GM19239 (cell line): Measurements from ENCODE around the gene SLAMF1.

Experiments used
- DNase-seq: peaks from one replicate; pipeline ENCODE4 v3.0.0; 2011; ENCODE audit warnings: low spot score; ENCODE audit not compliant: insufficient read length
- FAIRE-seq: peaks from 2 replicates; lab custom pipeline; 2011; peaks lifted over from hg19 to GRCh38; lab: Jason Lieb, UNC

Gene SLAMF1

DNA sequence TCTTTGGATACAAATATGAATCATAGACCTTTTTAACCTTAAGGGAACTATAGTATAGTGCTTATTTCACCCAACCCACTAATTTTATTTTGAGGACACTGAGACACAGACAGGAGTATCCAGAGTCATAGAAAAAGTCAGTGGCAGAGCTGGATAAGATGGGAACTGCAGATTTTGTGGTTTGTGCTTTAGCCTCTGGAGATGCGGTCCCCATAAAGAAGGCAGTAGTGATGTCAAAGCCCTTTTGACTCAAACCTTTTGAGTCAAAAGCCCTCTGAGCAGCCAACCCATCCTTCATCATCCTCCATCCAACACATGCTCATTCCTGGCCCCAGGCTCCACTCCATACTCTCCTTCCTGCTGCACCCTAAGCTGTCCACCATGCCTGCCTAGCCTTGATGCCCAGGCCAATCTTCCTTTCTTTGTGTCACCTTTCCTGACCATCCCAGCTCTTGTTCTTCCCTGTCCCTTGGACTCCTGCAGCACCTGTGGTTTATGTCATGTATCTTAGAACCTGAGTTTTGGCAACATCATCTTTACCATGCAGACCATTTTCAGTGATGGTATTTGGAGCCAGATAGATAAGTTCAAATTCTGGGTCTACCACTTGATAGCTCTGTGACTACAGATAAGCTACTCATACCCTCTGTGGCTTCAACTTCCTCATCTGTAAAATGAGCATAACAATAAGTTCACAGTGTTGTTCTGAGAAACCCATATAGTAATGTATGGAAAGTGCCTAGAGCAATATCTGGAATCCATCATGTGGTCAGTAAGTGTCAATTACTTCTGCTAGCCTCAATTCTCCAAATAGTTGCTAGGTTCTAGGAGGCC, 20.1 kb downstream of the SLAMF1 start:
- no peak for DNase-seq
- FAIRE-seq, result peak; percentile 96

DNA sequence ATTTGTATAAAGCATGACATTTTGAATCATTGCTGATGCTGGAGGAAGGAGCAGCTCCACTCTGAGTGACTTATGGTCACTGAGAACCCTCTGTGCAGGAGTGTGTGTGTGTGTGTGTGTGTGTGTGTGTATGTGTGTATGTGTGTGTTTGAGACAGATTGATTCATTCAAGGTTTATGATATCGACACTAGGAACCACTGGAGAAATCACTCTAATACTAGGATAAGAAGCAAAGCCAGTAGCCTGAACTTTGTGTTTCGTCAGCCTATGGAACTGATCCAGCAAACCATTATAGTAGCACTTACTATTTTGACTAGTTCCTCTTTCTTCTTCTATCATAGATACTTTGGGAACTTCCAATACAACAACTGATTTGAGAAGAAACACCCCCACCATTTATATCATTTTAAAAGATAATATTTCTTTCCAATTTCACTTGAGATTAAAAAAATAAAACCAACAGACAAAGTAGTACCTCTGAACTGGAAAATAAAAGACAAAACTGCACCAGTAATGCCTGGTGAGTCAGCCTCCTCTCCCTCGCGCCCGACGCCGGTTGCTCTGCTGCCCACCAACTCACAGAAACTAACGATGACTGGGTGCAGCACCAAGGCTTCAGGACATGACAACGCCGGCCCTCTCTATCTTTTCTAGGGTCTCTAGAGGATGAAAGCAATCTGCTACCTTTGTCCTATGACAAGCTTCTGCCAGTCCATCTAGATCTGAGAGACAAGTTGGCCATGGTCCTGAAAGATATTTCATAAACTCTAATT, 20.9 kb downstream of the SLAMF1 start:
- FAIRE-seq (peak; percentile 82), DNase-seq (no peak)

DNA sequence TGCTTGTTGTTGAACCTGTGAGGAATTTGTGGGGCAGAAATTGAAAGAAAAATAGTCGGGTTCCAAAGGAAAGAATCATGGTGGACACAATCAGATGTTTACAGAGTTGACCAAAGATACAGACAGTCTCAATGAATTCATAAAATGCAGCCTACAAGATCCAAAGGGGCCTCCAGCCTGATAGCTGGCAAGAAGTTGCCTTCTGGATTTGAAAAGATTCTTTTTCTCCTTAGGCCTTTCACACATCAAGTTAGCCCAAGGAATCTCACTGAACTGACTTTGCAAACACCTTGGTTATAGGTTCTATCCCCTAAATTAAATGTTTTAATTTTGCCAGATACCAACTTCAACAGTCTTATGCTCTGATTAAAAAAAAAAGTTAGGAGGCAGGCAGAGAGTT, 21.5 kb downstream of the SLAMF1 start:
- DNase-seq (no peak), FAIRE-seq (no peak)

DNA sequence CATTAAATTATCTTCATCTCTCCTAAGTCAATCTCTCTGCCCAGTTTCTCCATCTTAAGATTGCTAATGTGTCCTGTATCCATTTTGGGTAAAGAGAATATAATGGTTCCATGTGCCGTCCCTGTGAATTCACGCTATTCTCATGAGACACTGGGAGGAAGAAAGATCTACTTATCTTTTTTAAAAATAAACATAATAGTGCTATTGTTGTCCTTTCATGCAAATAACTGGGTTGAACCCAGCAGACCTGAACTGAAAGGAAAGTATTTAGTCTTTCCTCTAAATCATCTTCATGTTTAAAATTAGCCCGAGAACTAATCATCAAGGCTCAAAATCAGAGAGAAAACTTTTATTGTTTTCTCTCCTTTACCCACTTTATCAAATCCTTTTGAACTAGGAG, 22.4 kb downstream of the SLAMF1 start:
- FAIRE-seq, result peak; percentile 99
- no peak for DNase-seq

DNA sequence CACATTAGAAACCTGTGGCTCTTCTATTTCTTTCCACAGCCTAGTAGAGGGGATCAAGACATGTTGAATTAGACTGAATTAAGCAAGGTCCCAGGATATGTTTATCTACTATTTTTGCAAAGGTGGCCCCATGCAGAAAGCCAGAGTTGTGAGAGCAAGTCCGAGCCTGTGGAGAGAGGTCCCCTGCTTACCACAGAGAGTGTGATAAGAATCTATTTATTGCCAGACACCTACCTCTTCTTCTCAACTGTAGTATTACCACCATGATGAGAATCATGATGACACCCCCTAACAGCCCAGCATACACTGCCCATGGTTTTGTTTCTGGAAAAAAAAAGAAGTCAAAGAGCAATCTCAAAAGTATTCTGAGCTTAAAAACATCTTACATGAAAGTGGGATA, 23.0 kb downstream of the SLAMF1 start:
- no peak for FAIRE-seq
- DNase-seq, result no peak

DNA sequence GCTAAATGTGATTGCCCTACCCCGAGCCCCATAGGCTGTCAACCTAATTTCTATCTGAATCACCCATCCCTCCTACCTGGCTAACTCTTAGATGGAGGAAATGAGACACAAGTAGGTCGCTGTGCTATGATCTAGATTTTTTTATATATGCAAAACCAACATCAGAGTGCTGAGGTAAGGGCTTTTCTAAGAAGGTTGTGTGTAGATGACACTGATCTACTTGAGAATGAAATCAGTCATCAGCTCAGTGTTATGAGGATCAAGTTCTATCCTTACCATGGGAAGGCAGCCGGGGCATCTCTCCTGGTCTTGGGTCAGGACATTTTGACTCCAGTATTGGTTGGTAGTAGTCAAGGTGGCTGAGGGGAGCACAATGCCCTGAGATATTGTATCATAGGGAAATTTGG, 23.6 kb downstream of the SLAMF1 start:
- no peak for DNase-seq
- FAIRE-seq, result peak; percentile 91

DNA sequence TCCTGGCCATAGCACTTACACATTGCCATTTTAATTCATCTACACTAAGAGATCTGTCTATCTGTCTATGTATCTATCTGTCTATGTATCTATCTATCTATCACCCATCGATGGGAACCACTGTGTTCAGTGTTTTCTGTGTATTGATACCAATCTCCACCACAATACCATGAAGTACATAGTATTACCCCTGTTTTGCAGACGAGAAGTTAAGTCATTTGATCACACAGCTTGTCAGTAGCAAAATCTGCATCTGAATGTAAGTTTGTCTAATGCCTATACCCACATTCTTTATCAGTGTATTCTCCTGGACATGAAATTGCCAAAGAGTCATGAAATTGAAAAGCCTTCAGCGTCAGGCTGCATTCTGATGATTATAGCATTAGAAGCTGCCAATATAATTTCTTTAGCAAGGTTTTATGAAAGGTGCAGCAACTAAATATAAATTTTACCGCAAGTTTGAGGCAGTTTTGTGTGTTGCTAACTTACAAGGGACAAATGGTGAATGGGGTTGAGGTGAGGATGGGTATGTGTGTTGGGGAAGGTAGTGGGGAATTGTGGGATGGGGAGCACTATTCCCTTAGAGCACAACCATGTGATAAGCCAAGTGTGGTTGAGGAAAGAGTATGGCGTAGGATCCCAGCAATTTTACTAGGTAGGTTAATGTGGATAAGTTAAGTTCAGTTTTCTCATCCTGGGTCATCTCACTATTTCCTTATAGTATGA, 24.2 kb downstream of the SLAMF1 start:
- FAIRE-seq (no peak), DNase-seq (no peak)

DNA sequence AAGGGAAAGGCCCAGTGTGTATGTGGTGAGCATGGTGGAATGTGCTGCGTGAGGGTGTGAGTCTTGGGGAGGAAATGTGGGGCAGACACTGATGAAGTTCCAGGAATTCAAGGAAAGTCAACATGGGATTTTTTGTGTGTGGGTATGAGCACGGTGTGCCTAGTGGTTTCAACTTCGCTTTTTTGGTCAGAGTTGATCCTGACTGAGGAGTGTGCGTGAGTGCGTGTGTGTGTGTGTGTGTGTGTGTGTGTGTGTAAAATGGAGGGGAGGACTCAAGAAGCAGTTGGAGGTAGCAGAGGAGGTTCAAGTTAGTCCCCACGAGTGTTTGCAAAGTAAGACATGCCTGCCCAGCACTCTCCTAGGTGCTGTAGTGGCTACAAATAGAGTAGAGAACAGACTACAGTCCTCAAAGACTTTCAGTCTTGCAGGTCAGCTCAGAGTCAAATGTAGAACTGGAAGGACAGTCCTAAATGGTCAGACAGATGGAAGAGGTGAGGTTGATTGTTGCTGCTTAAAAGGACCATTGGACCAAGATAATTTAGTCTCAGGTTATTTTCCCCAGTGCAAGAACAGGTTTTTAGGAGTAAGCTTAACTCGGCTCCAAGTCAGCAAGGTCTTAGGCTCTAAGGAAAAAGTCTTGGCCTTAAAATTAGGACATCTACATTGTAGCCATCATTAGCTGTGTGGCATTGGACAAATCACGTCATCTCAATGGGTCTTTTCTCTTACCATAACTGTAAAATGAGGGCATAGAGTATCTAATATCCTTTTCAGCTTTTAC, 25.0 kb downstream of the SLAMF1 start:
- FAIRE-seq, result peak; percentile 94
- no peak for DNase-seq

DNA sequence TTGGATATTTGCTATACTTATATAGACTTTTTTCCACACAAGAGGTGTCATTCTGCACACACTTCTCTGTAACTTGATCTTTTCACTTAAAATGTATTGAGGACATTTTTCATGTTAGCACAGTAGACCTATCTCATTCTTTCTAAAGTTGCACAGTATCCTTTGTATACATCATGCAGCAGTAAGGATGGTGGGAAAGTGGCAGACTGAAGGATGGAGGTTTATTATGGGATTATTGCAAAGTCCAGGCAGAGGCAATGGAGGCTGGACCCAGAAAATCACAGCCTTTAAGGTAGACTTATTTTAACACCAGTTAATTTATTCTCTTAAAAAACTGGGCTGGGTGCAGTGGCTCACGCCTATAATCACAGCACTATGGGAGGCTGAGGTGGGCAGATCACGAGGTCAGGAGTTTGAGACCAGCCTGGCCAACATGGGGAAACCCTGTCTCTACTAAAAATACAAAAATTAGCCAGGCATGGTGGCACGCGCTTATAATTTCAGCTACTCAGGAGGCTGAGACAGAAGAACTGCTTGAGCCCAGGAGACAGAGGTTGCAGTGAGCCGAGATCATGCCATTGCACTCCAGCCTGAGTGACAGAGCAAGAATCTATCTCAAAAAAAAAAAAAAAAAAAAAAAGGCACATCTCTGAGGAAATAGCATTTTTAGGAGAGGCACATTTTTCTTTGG, 25.8 kb downstream of the SLAMF1 start:
- FAIRE-seq (peak; percentile 63), DNase-seq (no peak)

DNA sequence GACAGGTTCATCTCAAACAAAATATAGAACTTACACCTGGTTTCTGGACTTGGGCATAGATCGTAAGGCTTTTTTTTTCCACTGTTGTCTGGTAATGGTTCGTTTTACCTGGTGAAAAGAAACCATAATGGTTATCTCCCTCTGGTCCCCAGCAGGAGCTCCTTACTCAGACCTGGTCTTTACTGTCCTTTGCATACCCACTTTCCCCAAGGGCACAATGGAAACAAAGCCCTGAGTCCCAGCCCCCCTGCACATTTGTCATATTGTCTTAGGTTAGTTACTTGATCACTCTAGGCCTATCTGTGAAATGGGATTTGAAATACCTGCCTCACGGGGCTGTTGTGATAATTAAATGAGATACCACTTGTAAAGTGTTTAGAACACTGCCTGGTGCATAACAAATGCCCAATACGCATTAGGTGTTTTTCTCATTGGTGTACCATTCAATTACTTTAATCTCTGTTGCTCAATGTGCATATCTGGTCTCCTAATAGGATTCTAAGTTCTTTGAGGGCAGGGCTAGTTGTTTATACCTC, 27.0 kb downstream of the SLAMF1 start:
- DNase-seq (no peak), FAIRE-seq (peak; percentile 49)

DNA sequence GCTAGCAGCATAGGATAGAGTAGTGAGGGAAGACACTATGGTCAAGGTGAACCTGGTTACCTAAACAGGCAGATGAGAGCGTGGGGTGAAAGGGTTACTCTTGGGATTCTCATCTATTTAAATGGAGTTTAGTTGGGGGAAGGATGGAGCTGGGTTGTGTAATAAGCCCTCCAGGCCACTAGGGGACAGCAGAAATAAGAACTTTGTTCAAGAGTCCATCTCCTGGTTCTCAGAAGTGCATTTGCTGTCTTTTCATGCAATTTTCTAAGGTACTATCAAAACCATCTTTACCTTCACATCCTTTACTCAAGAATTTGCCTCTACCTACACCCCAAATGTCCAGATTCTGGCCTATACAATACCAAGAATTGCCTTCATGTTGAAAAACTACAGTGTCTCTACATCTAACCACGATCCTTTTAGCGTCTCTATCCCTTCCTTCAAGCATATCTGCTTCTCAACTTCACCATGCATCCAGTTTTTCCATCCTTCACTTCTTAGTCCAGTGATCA, 28.0 kb downstream of the SLAMF1 start:
- DNase-seq (no peak), FAIRE-seq (peak; percentile 97)

DNA sequence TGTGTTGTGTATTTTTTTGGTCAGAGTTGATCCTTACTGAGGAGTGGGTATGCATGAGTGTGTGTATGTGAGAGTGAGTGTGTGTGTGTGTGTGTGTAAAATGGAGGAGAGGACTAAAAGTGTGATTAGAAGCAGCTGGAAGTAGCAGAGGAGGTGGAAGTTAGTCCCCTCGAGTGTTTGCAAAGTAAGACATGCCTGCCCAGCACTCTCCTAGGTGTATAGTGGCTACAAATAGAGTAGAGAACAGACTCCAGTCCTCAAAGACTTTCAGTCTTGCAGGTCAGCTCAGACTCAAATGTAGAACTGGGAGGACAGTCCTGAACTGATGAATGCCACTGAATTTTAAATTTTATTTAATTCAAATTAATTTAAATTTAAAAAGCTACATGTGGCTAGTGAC, 28.5 kb downstream of the SLAMF1 start:
- DNase-seq (no peak), FAIRE-seq (no peak)

DNA sequence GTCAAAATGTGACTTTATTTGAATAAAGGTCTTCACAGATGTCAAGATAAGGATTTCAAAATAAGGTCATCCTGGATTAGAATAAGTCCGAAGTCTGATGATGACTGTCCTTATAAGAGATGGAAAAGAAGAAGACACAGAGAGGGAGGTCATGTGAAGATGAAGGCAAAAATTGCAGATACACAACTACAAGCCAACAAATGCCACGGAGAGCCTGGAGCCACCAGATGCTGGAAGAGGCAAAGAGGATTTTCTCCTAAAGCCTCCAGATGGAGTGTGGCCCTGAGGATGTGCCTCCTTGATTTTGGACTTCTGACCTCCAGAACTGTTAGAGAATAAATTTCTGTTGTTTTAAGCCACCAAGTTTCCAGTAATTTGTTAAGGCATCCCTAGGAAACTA, 31.2 kb downstream of the SLAMF1 start:
- peak; percentile 45 for FAIRE-seq
- DNase-seq, result no peak

DNA sequence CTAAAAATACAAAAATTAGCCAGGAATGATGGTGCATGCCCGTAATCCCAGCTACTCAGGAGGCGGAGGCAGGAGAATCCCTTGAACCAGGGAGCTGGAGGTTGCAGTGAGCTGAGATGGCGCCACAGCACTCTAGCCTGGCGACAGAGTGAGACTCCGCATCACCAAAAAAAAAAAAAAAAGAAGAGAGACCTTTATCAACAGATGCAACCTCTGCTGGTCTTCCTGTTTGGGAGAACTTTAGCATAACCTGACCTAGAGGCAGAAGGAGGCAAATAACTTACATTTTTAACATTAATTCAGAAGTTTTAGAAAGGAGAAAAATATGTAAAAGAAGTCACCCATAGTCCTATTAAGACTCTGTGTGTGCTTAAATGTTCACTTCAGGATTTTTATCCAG, 32.4 kb downstream of the SLAMF1 start:
- no peak for FAIRE-seq

DNA sequence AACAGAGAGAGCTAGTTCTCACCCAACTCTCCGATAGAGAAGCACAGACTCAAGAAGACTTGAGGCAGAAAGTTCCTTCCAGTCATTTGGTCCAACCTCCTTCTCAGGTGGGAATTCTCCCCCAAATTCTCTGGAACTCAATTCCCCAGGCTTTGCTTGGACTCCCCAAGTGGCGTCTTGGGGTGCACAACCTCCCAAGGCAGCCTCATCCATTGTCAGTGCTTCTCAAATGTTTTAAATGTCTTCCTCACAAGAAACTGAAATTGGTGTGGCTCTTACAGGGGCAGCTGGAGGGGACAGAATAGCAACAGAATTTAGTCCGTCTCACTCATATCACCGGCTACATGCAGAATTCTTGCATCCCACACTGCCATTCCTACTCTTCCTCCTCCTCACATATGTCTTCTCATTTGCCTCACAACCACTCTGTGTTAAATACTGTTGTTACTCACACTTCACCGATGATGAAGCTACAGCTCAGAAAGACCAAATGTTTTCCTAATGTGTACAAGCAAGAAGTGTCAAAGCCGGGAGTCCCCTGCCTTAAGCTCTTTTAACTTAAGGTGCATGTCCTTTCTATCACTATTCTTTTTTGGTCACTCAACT, 34.1 kb downstream of the SLAMF1 start:
- FAIRE-seq, result no peak

More for the DNA sequence above, 32.4 kb downstream of the SLAMF1 start:
- DNase-seq, result no peak

DNA sequence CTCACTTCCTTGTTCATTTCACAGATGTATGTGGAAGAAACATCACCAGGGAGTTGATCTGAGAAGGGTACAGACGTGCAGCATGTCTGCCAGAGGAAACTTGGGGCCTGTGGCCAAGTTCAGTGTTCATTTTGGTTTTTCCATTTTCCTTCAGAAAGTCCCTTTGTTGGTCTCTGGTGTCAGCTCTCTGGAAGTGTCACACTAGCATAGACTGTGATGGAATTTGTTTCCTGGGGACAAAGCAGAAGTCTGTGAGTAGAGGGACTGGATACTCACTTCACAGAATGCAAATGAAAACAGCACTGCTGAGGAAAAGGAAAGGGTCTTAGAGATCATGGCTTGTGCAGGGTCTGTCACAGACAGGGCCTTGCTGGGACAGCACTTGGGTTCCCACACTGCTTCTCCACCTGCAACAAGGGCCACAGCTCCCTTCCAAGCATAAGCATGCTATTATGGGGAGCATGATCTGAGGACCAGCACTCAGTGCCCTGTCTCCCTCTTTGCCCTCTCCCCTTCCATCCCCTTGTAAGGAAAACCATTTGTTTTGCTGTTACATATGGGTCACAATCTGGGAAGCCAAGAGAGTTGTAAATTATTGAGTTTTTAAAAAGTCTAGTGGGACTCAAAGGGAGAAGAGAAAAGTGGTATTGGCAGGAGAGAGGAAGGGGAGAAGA, 36.1 kb downstream of the SLAMF1 start:
- DNase-seq, result no peak
- FAIRE-seq, result peak; percentile 57

More for the DNA sequence above, 34.1 kb downstream of the SLAMF1 start:
- no peak for DNase-seq

DNA sequence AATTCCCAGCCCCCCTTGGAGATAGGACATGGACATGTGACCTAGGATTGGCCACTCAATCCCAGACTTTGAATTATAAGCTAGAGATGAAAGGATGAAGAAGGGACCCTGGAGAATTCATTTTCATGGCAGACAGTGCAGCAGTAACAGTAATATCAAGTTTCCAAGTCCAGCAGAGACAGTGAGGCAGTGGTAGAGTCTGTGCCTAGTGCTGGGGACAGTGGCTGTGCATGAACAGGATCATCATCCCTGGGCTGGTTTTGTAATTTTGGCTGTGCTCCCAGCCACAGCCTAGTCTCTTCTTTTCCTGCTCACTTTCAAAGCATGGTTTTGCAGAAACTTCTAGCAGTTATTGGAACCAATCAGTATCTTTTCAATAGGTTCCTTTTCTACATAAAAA, 37.9 kb downstream of the SLAMF1 start:
- FAIRE-seq (no peak), DNase-seq (no peak)

DNA sequence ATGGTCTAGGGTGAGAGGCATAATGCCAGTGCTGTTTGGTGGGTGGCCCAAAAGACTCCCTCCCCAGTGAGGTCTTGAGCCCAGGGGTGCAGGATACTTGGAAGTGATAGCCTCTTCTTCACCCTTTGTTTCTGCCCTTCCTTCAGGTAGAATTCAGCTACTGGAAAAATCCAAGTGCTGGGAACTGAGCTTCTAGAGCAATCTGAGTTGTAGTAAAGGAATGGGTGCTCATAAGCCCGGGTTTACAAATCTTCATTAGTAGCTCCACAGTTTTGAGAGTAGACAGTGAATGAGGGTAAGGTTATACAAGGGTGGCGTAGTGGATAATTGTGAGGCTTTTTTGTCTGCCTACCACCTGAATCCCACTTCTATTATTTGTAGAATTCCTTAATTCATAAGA, 38.3 kb downstream of the SLAMF1 start:
- no peak for DNase-seq
- no peak for FAIRE-seq
